ENCODE data around the gene SH3BGRL. TPM values are rescaled to one million over a fixed set of nuclear protein-coding genes. Genes with fewer than 3 reads are reported as not detected.

SH3BGRL gene
- polyA plus RNA-seq, 1 of the 3 experiments (the other 2 are of a cell fraction): 43.6 TPM

DNA sequence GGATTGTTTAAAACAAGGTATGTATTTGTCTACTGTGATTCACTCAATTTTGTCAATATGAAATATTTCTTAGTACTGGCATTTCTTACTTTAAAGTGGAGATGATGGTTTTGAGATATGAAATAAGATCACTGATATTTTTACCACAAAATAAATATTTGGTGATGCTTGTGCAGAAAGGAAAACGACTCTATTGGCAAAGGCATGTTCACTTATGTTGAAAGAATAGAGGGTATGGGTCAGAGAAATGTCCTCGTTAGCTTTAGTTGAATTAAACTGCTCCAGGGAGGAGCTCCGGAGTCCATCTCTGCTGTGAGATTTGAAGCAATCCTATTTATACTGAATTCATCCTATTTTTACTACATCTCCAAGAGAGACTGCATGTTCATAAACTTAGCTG, 84.2 kb downstream of the SH3BGRL start (continued):
- TF ChIP-seq, protein P1, sequence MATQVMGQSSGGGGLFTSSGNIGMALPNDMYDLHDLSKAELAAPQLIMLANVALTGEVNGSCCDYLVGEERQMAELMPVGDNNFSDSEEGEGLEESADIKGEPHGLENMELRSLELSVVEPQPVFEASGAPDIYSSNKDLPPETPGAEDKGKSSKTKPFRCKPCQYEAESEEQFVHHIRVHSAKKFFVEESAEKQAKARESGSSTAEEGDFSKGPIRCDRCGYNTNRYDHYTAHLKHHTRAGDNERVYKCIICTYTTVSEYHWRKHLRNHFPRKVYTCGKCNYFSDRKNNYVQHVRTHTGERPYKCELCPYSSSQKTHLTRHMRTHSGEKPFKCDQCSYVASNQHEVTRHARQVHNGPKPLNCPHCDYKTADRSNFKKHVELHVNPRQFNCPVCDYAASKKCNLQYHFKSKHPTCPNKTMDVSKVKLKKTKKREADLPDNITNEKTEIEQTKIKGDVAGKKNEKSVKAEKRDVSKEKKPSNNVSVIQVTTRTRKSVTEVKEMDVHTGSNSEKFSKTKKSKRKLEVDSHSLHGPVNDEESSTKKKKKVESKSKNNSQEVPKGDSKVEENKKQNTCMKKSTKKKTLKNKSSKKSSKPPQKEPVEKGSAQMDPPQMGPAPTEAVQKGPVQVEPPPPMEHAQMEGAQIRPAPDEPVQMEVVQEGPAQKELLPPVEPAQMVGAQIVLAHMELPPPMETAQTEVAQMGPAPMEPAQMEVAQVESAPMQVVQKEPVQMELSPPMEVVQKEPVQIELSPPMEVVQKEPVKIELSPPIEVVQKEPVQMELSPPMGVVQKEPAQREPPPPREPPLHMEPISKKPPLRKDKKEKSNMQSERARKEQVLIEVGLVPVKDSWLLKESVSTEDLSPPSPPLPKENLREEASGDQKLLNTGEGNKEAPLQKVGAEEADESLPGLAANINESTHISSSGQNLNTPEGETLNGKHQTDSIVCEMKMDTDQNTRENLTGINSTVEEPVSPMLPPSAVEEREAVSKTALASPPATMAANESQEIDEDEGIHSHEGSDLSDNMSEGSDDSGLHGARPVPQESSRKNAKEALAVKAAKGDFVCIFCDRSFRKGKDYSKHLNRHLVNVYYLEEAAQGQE (IDR thresholded peaks at IDR 0.05; ENCODE audit: low read depth, low read length): no peak
- TF ChIP-seq SMC3 (IDR thresholded peaks at IDR 0.05; ENCODE audit: low read depth, low read length): no peak
- TF ChIP-seq, protein P2, sequence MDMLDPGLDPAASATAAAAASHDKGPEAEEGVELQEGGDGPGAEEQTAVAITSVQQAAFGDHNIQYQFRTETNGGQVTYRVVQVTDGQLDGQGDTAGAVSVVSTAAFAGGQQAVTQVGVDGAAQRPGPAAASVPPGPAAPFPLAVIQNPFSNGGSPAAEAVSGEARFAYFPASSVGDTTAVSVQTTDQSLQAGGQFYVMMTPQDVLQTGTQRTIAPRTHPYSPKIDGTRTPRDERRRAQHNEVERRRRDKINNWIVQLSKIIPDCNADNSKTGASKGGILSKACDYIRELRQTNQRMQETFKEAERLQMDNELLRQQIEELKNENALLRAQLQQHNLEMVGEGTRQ (IDR thresholded peaks at IDR 0.05; ENCODE audit: borderline replicate concordance, low read depth, low read length): no peak

DNA sequence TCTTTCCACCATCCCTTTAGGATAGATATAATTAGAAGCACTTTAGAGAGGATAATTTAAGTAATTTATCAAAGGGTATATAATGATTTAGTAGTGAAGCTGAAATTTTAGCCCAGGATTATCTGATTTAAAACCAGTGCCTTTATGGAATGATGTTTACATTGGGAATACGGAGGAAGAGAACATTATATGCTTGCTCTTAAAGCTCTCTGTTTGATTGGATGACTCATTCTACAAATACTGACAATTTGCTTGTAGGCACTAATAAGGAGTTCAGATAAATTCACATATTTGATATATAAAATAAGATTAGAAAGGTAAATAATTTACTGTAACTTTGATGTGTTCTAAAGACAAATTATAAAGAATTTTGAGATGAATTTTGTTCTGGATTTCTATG, 84.7 kb downstream of the SH3BGRL start:
- no peaks in the 10 kb centered on the region for H3K9me3 ChIP-seq
- H3K27ac ChIP-seq (ENCODE audit: low read depth in 2 of 2, low read length in 1 of 2): no peak overlapping the region
- ChIA-PET POLR2A (no interaction called here), CTCF (no interaction called here)
- 13% methylated on average over 1 of the region's 1 CpG for WGBS (ENCODE audit: low lambda C conversion rate)
- H3K4me3 ChIP-seq (ENCODE audit: low read depth in 2 of 2, low read length in 1 of 2): no peak overlapping the region
- H3K4me1 ChIP-seq (ENCODE audit: control insufficient read depth in 1 of 2, insufficient read depth in 2 of 2, low read depth in 1 of 2, low read length in 1 of 2): no peaks in the 10 kb centered on the region
- no peaks in the 10 kb centered on the region for H3K79me2 ChIP-seq (ENCODE audit: insufficient read depth)
- no peaks in the 10 kb centered on the region for H3F3A ChIP-seq (replicated peaks; ENCODE audit: insufficient read depth)
- no peaks in the 10 kb centered on the region for H3K9me2 ChIP-seq
- H3K9ac ChIP-seq: no peak overlapping the region
- no peaks in the 10 kb centered on the region for H4K20me1 ChIP-seq (ENCODE audit: insufficient read depth)
- no peaks in the 10 kb centered on the region for H3K27me3 ChIP-seq (ENCODE audit: insufficient read depth)
- H3K4me2 ChIP-seq: no peak overlapping the region
- no peak overlapping the region for H2AFZ ChIP-seq (ENCODE audit: low read depth)
- H3K36me3 ChIP-seq (replicated peaks in 1 of 2; ENCODE audit: control insufficient read depth in 1 of 2, insufficient read depth in 2 of 2, low read length in 1 of 2): no peaks in the 10 kb centered on the region
- TF ChIP-seq FOSL2 (IDR thresholded peaks at IDR 0.05; ENCODE audit: borderline replicate concordance, low read depth): no peak
- TF ChIP-seq TAF1 (IDR thresholded peaks at IDR 0.05; ENCODE audit: borderline replicate concordance, low read depth, low read length): no peak
- no peak for TF ChIP-seq SMC3 (IDR thresholded peaks at IDR 0.05; ENCODE audit: low read depth, low read length)
- no peak for TF ChIP-seq NRF1 (IDR thresholded peaks at IDR 0.05; ENCODE audit: low read depth, low read length)
- no peak for TF ChIP-seq MEF2A (IDR thresholded peaks at IDR 0.05; ENCODE audit: borderline replicate concordance, low read depth)
- no peak for TF ChIP-seq TEAD4 (IDR thresholded peaks at IDR 0.05; ENCODE audit: borderline replicate concordance, insufficient read depth)
- TF ChIP-seq NFIC (IDR thresholded peaks at IDR 0.05; ENCODE audit: borderline replicate concordance): no peak
- no peak for DNase-seq

DNA sequence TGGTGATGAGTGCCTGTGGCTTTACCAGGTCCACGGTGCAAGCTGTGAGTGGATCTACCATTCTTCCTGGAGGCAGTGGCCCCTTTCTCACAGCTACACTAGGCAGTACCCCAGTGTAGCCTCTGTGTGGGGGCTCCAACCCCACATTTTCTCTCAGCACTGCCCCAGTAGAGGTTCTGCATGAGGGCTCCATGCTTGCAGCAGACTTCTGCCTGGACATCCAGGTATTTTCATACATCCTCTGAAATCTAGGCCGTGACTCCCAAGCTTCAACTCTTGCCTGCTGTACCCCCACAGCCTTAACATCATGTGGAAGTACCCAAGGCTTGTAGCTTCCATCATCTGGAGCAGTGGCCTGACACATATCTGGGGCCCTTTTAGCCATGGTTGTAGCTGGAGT, 90.1 kb downstream of the SH3BGRL start:
- H3K4me2 ChIP-seq: no peak overlapping the region
- no peaks in the 10 kb centered on the region for H3K79me2 ChIP-seq (ENCODE audit: insufficient read depth)
- no peak overlapping the region for H3K27ac ChIP-seq (ENCODE audit: low read depth in 2 of 2, low read length in 1 of 2)
- ChIA-PET CTCF (interaction anchor here (0.8 kb wide), 1 partner anchor 12 kb away, joined by 3 read pairs; no protein-coding TSS in a partner anchor), POLR2A (no interaction called here)
- no peaks in the 10 kb centered on the region for H3K36me3 ChIP-seq (replicated peaks in 1 of 2; ENCODE audit: control insufficient read depth in 1 of 2, insufficient read depth in 2 of 2, low read length in 1 of 2)
- no peaks in the 10 kb centered on the region for H3F3A ChIP-seq (replicated peaks; ENCODE audit: insufficient read depth)
- DNase-seq: no peak
- no peaks in the 10 kb centered on the region for H3K9me2 ChIP-seq
- 47% methylated on average over 2 of the region's 2 CpGs for WGBS (ENCODE audit: low lambda C conversion rate)
- no peaks in the 10 kb centered on the region for H3K27me3 ChIP-seq (ENCODE audit: insufficient read depth)
- no peak overlapping the region for H2AFZ ChIP-seq (ENCODE audit: low read depth)
- H3K9ac ChIP-seq: no peak overlapping the region
- no peak overlapping the region for H3K4me3 ChIP-seq (ENCODE audit: low read depth in 2 of 2, low read length in 1 of 2)
- H4K20me1 ChIP-seq (ENCODE audit: insufficient read depth): no peaks in the 10 kb centered on the region
- no peaks in the 10 kb centered on the region for H3K9me3 ChIP-seq
- H3K4me1 ChIP-seq (ENCODE audit: control insufficient read depth in 1 of 2, insufficient read depth in 2 of 2, low read depth in 1 of 2, low read length in 1 of 2): no peaks in the 10 kb centered on the region
- no peak for TF ChIP-seq RXRA (IDR thresholded peaks at IDR 0.05; ENCODE audit: borderline replicate concordance, low read depth)
- TF ChIP-seq TAF1 (IDR thresholded peaks at IDR 0.05; ENCODE audit: borderline replicate concordance, low read depth, low read length): no peak
- TF ChIP-seq, protein P2 (IDR thresholded peaks at IDR 0.05; ENCODE audit: borderline replicate concordance, low read depth, low read length): no peak
- TF ChIP-seq, protein P3, sequence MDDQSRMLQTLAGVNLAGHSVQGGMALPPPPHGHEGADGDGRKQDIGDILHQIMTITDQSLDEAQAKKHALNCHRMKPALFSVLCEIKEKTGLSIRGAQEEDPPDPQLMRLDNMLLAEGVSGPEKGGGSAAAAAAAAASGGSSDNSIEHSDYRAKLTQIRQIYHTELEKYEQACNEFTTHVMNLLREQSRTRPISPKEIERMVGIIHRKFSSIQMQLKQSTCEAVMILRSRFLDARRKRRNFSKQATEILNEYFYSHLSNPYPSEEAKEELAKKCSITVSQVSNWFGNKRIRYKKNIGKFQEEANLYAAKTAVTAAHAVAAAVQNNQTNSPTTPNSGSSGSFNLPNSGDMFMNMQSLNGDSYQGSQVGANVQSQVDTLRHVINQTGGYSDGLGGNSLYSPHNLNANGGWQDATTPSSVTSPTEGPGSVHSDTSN (IDR thresholded peaks at IDR 0.05): no peak
- no peak for TF ChIP-seq FOXM1 (IDR thresholded peaks at IDR 0.05; ENCODE audit: low read depth)
- no peak for TF ChIP-seq SMC3 (IDR thresholded peaks at IDR 0.05; ENCODE audit: low read depth, low read length)
- TF ChIP-seq, protein P1 (IDR thresholded peaks at IDR 0.05; ENCODE audit: low read depth, low read length): no peak
- no peak for TF ChIP-seq RFX5 (IDR thresholded peaks at IDR 0.05; ENCODE audit: low read length)
- no peak for TF ChIP-seq TEAD4 (IDR thresholded peaks at IDR 0.05; ENCODE audit: borderline replicate concordance, insufficient read depth)
- TF ChIP-seq SIN3A (IDR thresholded peaks at IDR 0.05; ENCODE audit: borderline replicate concordance, low read depth, low read length): no peak

Measured in SK-N-SH (cell line).